Measurements from ENCODE around the gene NGFR.

NGFR gene

GRCh38 chr17:49469831-49470810, 25.0 kb upstream of the NGFR start:
- no peak for DNase-seq (ENCODE audit: low read depth)

- DNase-seq (ENCODE audit: low read depth), result no peak
Observed at GRCh38 chr17:49471089-49471683, 23.9 kb upstream of the NGFR start.

- no peak for DNase-seq (ENCODE audit: low read depth)
Observed at GRCh38 chr17:49471769-49472168, 23.3 kb upstream of the NGFR start.

- no peak for DNase-seq (ENCODE audit: low read depth)
Observed at GRCh38 chr17:49472527-49472926, 22.6 kb upstream of the NGFR start.

- no peak for DNase-seq (ENCODE audit: low read depth)
Observed at GRCh38 chr17:49473900-49474751, 21.0 kb upstream of the NGFR start.

- DNase-seq (ENCODE audit: low read depth), result no peak
Observed at GRCh38 chr17:49477709-49478108, 17.4 kb upstream of the NGFR start.

GRCh38 chr17:49480836-49481615, 14.1 kb upstream of the NGFR start:
- DNase-seq (ENCODE audit: low read depth), result no peak

GRCh38 chr17:49482144-49482817, 12.8 kb upstream of the NGFR start:
- no peak for DNase-seq (ENCODE audit: low read depth)

GRCh38 chr17:49483599-49484509, 11.2 kb upstream of the NGFR start:
- DNase-seq (ENCODE audit: low read depth), result no peak

GRCh38 chr17:49484588-49484987, 10.5 kb upstream of the NGFR start:
- no peak for DNase-seq (ENCODE audit: low read depth)

- DNase-seq (ENCODE audit: low read depth), result no peak
Observed at GRCh38 chr17:49486012-49486641, 9.0 kb upstream of the NGFR start.

GRCh38 chr17:49487183-49487582, 7.9 kb upstream of the NGFR start:
- no peak for DNase-seq (ENCODE audit: low read depth)

- no peak for DNase-seq (ENCODE audit: low read depth)
Observed at GRCh38 chr17:49488612-49489011, 6.5 kb upstream of the NGFR start.

- no peak for DNase-seq (ENCODE audit: low read depth)
Observed at GRCh38 chr17:49489348-49489747, 5.7 kb upstream of the NGFR start.

- no peak for DNase-seq (ENCODE audit: low read depth)
Observed at GRCh38 chr17:49490276-49490675, 4.8 kb upstream of the NGFR start.

GRCh38 chr17:49491192-49491769, 3.8 kb upstream of the NGFR start:
- DNase-seq (ENCODE audit: low read depth), result no peak

GRCh38 chr17:49494399-49494985, 601 bp upstream of the NGFR start:
- no peak for DNase-seq (ENCODE audit: low read depth)

- no peak for DNase-seq (ENCODE audit: low read depth)
Observed at GRCh38 chr17:49495842-49496182, 719 bp downstream of the NGFR start.
